ENCODE measurements around the gene UGT1A4.
"Not testable (repeated sequence)": the region's sequence is repeated elsewhere in the genome, so short reads cannot be mapped to it uniquely, and the experiment has no call there.

UGT1A4 gene

GRCh38 chr2:233736868-233737653 lies 18.5 kb downstream of the UGT1A4 start:
- H3K9ac ChIP-seq (ENCODE audit: low read length); H3K27ac ChIP-seq (ENCODE audit: low read length); H3K4me1 ChIP-seq (ENCODE audit: control insufficient read depth, low read depth, low read length); H3K27me3 ChIP-seq (ENCODE audit: control insufficient read depth, insufficient read depth, low read length); H3K4me3 ChIP-seq (ENCODE audit: low read length); H3K9me3 ChIP-seq (ENCODE audit: control insufficient read depth, low read depth, low read length); H3K36me3 ChIP-seq (ENCODE audit: control insufficient read depth, low read depth, low read length): not testable (repeated sequence)

- H3K27ac ChIP-seq (ENCODE audit: low read length), result no peak overlapping the region
- no peak overlapping the region for H3K9ac ChIP-seq (ENCODE audit: low read length)
- no peaks in the 10 kb centered on the region for H3K4me1 ChIP-seq (ENCODE audit: control insufficient read depth, low read depth, low read length)
- no peak overlapping the region for H3K4me3 ChIP-seq (ENCODE audit: low read length)
- H3K36me3 ChIP-seq (ENCODE audit: control insufficient read depth, low read depth, low read length), result no peaks in the 10 kb centered on the region
- H3K9me3 ChIP-seq (ENCODE audit: control insufficient read depth, low read depth, low read length), result no peaks in the 10 kb centered on the region
- H3K27me3 ChIP-seq (ENCODE audit: control insufficient read depth, insufficient read depth, low read length), result no peaks in the 10 kb centered on the region
Observed at GRCh38 chr2:233740870-233741269, 22.3 kb downstream of the UGT1A4 start.

- Histone ChIP-seq H3K36me3 (ENCODE audit: control insufficient read depth, low read depth, low read length) (no peaks in the 10 kb centered on the region), H3K9me3 (ENCODE audit: control insufficient read depth, low read depth, low read length) (no peaks in the 10 kb centered on the region), H3K27me3 (ENCODE audit: control insufficient read depth, insufficient read depth, low read length) (no peaks in the 10 kb centered on the region), H3K4me3 (ENCODE audit: low read length) (no peak overlapping the region), H3K27ac (ENCODE audit: low read length) (no peak overlapping the region), H3K9ac (ENCODE audit: low read length) (no peak overlapping the region), H3K4me1 (ENCODE audit: control insufficient read depth, low read depth, low read length) (no peaks in the 10 kb centered on the region)
Observed at GRCh38 chr2:233743464-233744259, 25.1 kb downstream of the UGT1A4 start.

- Histone ChIP-seq H3K4me3 (ENCODE audit: low read length) (no peak overlapping the region), H3K9me3 (ENCODE audit: control insufficient read depth, low read depth, low read length) (peaks cover 5% of the 10 kb centered on the region), H3K4me1 (ENCODE audit: control insufficient read depth, low read depth, low read length) (no peaks in the 10 kb centered on the region), H3K27me3 (ENCODE audit: control insufficient read depth, insufficient read depth, low read length) (no peaks in the 10 kb centered on the region), H3K36me3 (ENCODE audit: control insufficient read depth, low read depth, low read length) (no peaks in the 10 kb centered on the region), H3K9ac (ENCODE audit: low read length) (no peak overlapping the region), H3K27ac (ENCODE audit: low read length) (no peak overlapping the region)
Observed at GRCh38 chr2:233745073-233745755, 26.7 kb downstream of the UGT1A4 start.

GRCh38 chr2:233745838-233746237 lies 27.3 kb downstream of the UGT1A4 start:
- H3K9ac ChIP-seq (ENCODE audit: low read length); H3K36me3 ChIP-seq (ENCODE audit: control insufficient read depth, low read depth, low read length); H3K4me1 ChIP-seq (ENCODE audit: control insufficient read depth, low read depth, low read length); H3K27ac ChIP-seq (ENCODE audit: low read length); H3K4me3 ChIP-seq (ENCODE audit: low read length); H3K27me3 ChIP-seq (ENCODE audit: control insufficient read depth, insufficient read depth, low read length); H3K9me3 ChIP-seq (ENCODE audit: control insufficient read depth, low read depth, low read length): not testable (repeated sequence)

GRCh38 chr2:233746475-233747282 lies 28.1 kb downstream of the UGT1A4 start:
- H3K9me3 ChIP-seq (ENCODE audit: control insufficient read depth, low read depth, low read length), result peaks cover 9% of the 10 kb centered on the region
- H3K4me3 ChIP-seq (ENCODE audit: low read length), result no peak overlapping the region
- H3K4me1 ChIP-seq (ENCODE audit: control insufficient read depth, low read depth, low read length), result no peaks in the 10 kb centered on the region
- no peak overlapping the region for H3K27ac ChIP-seq (ENCODE audit: low read length)
- no peaks in the 10 kb centered on the region for H3K27me3 ChIP-seq (ENCODE audit: control insufficient read depth, insufficient read depth, low read length)
- H3K36me3 ChIP-seq (ENCODE audit: control insufficient read depth, low read depth, low read length), result no peaks in the 10 kb centered on the region
- no peak overlapping the region for H3K9ac ChIP-seq (ENCODE audit: low read length)

- Histone ChIP-seq H3K9ac (ENCODE audit: low read length) (no peak overlapping the region), H3K27ac (ENCODE audit: low read length) (no peak overlapping the region), H3K4me1 (ENCODE audit: control insufficient read depth, low read depth, low read length) (no peaks in the 10 kb centered on the region), H3K9me3 (ENCODE audit: control insufficient read depth, low read depth, low read length) (peaks cover 13% of the 10 kb centered on the region), H3K27me3 (ENCODE audit: control insufficient read depth, insufficient read depth, low read length) (no peaks in the 10 kb centered on the region), H3K36me3 (ENCODE audit: control insufficient read depth, low read depth, low read length) (no peaks in the 10 kb centered on the region), H3K4me3 (ENCODE audit: low read length) (no peak overlapping the region)
Observed at GRCh38 chr2:233747283-233747544, 28.7 kb downstream of the UGT1A4 start.

- peaks cover 15% of the 10 kb centered on the region for H3K9me3 ChIP-seq (ENCODE audit: control insufficient read depth, low read depth, low read length)
- not testable (repeated sequence) for H3K9ac ChIP-seq (ENCODE audit: low read length); H3K4me1 ChIP-seq (ENCODE audit: control insufficient read depth, low read depth, low read length); H3K4me3 ChIP-seq (ENCODE audit: low read length); H3K27me3 ChIP-seq (ENCODE audit: control insufficient read depth, insufficient read depth, low read length); H3K27ac ChIP-seq (ENCODE audit: low read length); H3K36me3 ChIP-seq (ENCODE audit: control insufficient read depth, low read depth, low read length)
Observed at GRCh38 chr2:233750689-233751088, 32.2 kb downstream of the UGT1A4 start.

GRCh38 chr2:233751212-233752009 lies 32.9 kb downstream of the UGT1A4 start:
- not testable (repeated sequence) for H3K36me3 ChIP-seq (ENCODE audit: control insufficient read depth, low read depth, low read length); H3K4me1 ChIP-seq (ENCODE audit: control insufficient read depth, low read depth, low read length); H3K4me3 ChIP-seq (ENCODE audit: low read length); H3K27ac ChIP-seq (ENCODE audit: low read length); H3K27me3 ChIP-seq (ENCODE audit: control insufficient read depth, insufficient read depth, low read length); H3K9ac ChIP-seq (ENCODE audit: low read length)
- H3K9me3 ChIP-seq (ENCODE audit: control insufficient read depth, low read depth, low read length), result peaks cover 15% of the 10 kb centered on the region

GRCh38 chr2:233754872-233755611 lies 36.5 kb downstream of the UGT1A4 start:
- H3K36me3 ChIP-seq (ENCODE audit: control insufficient read depth, low read depth, low read length), result no peaks in the 10 kb centered on the region
- no peak overlapping the region for H3K9ac ChIP-seq (ENCODE audit: low read length)
- H3K4me1 ChIP-seq (ENCODE audit: control insufficient read depth, low read depth, low read length), result no peaks in the 10 kb centered on the region
- no peak overlapping the region for H3K4me3 ChIP-seq (ENCODE audit: low read length)
- no peaks in the 10 kb centered on the region for H3K27me3 ChIP-seq (ENCODE audit: control insufficient read depth, insufficient read depth, low read length)
- H3K9me3 ChIP-seq (ENCODE audit: control insufficient read depth, low read depth, low read length), result peaks cover 10% of the 10 kb centered on the region
- H3K27ac ChIP-seq (ENCODE audit: low read length), result no peak overlapping the region
